ENCODE measurements around the gene FAM107A. TPM values are rescaled to one million over a fixed set of nuclear protein-coding genes. Genes with fewer than 3 reads are reported as not detected.

The FAM107A gene
- total and polyA plus RNA-seq, 9 of the 15 experiments (the other 6 are each of a cell fraction or from before 2014, with no cell fraction given), result 0.07 TPM; not detected in 8

- H3K9me3 ChIP-seq (replicated peaks; ENCODE audit: control insufficient read depth, insufficient read depth, low read depth, low read length), result no peaks in the 10 kb centered on the region
- H3K9ac ChIP-seq (ENCODE audit: insufficient read depth in 1 of 2, low read depth in 2 of 2, low read length in 2 of 2), result no peak overlapping the region
- ATAC-seq (no peak), FAIRE-seq (no peak), DNase-seq (ENCODE audit: extremely low read depth in 1 of 4, low spot score in 3 of 4) (no peak)
- no peak overlapping the region for H2AFZ ChIP-seq (ENCODE audit: low read depth, low read length)
- H3K27ac ChIP-seq (ENCODE audit: extremely low read depth, low read depth, low read length), result no peak overlapping the region
- H4K20me1 ChIP-seq (replicated peaks; ENCODE audit: control insufficient read depth, insufficient read depth, low read length), result no peaks in the 10 kb centered on the region; the same call in 1 of the 2 replicates
- H3K9me1 ChIP-seq (ENCODE audit: control insufficient read depth, insufficient read depth, low read length), result no peaks in the 10 kb centered on the region
- H3K4me2 ChIP-seq (ENCODE audit: insufficient read depth, low read length), result no peak overlapping the region
- ChIA-PET POLR2A (no interaction called here), CTCF (ENCODE audit: low intra/inter-chr PET ratio) (no interaction called here)
- peaks cover 3 to 53% of the 10 kb centered on the region in 2 experiments; a peak in 3 of 5 replicates for H3K27me3 ChIP-seq (ENCODE audit: control insufficient read depth in 2 of 2, insufficient read depth in 2 of 2, low read length in 2 of 2)
- in situ Hi-C loops (cut with MboI) (no loop called here), intact Hi-C loops (cut with micrococcal nuclease) (no loop called here)
- 3% methylated on average over 5 of the region's 8 CpGs for WGBS (ENCODE audit: insufficient coverage, low coverage, missing lambda C conversion rate)
- no peak overlapping the region for H3K4me3 ChIP-seq
- TF ChIP-seq MEF2A (IDR thresholded peaks at IDR 0.05; ENCODE audit: control insufficient read depth, low read depth, low read length), result no peak
- no peak for TF ChIP-seq RUNX1 (IDR thresholded peaks at IDR 0.05; ENCODE audit: low read depth)
- TF ChIP-seq MTA3 (IDR thresholded peaks at IDR 0.05; ENCODE audit: borderline replicate concordance), result no peak
- no peak for TF ChIP-seq CREM (IDR thresholded peaks at IDR 0.05; ENCODE audit: low read depth)
- TF ChIP-seq SAFB2 (IDR thresholded peaks at IDR 0.05; ENCODE audit: borderline replicate concordance, low read depth, low read length, severe bottlenecking), result no peak
- TF ChIP-seq CHD4 (IDR thresholded peaks at IDR 0.05; ENCODE audit: insufficient read depth, insufficient replicate concordance, low read depth, low read length, poor library complexity, severe bottlenecking), result no peak
- no peak for TF ChIP-seq CEBPZ (IDR thresholded peaks at IDR 0.05; ENCODE audit: borderline replicate concordance, low read depth, low read length)
- no peak for TF ChIP-seq ZNF41 (CRISPR knock-in tag; conservative IDR thresholded peaks at IDR 0.05)
- no peaks in the 10 kb centered on the region; a peak in 1 of 5 replicates for H3K4me1 ChIP-seq (replicated peaks in 1 of 2; ENCODE audit: control insufficient read depth in 2 of 2, insufficient read depth in 2 of 2, low read length in 2 of 2)
- BruUV-seq (replicated peaks), result no TSS peak
- H3K79me2 ChIP-seq (ENCODE audit: control insufficient read depth, insufficient read depth, low read length), result no peaks in the 10 kb centered on the region
- no peaks in the 10 kb centered on the region for H3K36me3 ChIP-seq (ENCODE audit: control insufficient read depth, insufficient read depth, low read length)
These were observed 45.7 kb upstream of the FAM107A start for GRCh38 chr3:58622892-58623291.
